SK-N-DZ (cell line): Measurements from ENCODE around the gene BRK1.
"Not testable (repeated sequence)": the region's sequence is repeated elsewhere in the genome, so short reads cannot be mapped to it uniquely, and the experiment has no call there.

Experiments used
- DNase-seq: peaks from one replicate; pipeline ENCODE4 v3.0.0-alpha.2; 2015; ENCODE audit warnings: low spot score

The BRK1 gene

DNA sequence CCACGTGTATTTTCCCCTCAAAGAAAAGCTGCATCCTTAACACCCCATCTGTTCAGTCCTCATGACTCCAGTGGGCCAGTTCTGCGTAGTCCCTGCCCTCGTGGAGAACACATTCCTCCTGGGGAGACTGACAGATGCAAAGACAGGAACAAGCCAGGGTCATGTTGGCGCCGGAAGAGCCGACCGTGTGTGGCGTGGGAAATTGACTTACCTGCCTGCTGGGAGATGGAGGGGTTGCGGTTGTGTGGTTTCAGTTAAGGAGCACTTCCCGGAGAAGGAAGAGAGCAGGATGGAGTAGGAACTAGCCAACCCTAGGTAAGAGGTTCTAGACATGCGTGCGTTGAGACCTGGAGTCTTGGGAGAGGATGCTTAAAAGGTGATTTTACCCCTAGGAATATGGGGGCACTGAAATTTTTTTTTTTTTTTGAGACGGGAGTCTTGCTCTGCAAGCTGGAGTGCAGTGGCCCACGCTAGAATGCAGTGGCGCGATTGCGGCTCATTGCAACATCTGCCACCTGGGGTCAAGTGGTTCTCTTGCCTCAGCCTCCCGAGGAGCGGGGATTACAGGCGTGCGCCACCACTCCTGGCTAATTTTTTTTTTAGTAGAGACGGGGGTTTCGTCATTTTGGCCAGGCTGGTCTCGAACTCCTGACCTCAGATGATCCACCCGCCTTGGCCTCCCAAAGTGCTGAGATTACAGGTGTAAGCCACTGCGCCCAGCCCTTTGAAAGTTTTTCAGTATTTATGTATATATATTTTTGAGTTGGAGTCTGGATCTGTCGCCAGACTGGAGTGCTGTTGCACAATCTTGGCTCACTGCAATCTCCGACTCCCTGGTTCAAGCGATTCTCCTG, 27.5 kb downstream of the BRK1 start:
- peak; percentile 51 for DNase-seq

DNA sequence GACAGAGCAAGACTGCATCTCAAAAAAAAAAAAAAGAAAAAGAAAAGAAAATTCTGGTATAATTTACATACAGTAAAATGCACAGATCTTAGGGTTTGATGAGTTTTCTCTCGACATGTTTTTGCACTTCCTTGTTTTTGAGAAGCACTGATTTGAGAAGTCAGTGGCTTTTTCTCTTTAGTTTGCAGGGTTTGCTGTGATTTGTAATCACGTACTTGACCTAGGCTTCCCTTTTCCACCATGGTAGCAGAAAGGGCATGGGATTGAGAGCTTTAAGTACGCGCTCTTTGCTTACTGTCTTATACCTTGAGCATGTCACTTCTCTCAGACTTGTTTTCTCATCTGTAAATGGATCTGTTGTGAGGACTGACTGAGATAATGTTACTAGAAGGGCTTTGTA, 30.2 kb downstream of the BRK1 start:
- no peak for DNase-seq

DNA sequence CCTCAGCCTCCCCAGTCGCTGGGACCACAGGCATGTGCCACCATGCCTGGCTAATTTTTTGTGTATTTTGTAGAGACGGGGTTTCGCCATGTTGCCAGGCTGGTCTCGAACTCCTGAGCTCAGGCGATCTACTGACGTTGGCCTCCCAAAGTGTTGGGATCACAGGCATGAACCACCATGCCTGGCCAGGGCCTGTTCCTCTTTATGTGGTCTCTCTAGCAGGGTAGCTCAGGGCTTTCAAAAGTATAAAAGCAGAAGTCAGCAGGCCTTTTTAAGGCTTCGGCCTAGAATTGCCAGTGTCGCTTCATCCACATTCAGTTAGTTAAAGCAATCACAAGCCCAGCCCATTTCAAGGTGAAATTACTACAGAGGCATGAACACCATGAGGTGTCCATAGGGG, 33.8 kb downstream of the BRK1 start:
- DNase-seq, result no peak

DNA sequence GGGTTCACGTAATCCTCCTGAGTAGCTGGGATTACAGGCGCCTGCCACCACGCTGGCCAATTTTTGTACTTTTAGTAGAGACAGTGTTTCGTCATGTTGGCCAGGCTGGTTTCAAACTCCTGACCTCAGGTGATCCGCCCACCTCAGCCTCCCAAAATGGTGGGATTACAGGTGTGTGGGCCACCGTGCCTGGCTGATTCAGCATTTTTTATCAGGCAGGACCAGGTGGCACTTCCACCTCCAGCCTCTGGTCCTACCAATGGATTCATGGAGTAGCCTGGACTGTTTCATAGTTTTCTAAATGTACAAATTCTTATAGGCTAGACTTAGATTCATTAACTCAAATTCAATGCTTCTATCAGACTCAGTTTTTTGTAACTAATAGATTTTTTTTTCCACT, 35.5 kb downstream of the BRK1 start:
- no peak for DNase-seq

DNA sequence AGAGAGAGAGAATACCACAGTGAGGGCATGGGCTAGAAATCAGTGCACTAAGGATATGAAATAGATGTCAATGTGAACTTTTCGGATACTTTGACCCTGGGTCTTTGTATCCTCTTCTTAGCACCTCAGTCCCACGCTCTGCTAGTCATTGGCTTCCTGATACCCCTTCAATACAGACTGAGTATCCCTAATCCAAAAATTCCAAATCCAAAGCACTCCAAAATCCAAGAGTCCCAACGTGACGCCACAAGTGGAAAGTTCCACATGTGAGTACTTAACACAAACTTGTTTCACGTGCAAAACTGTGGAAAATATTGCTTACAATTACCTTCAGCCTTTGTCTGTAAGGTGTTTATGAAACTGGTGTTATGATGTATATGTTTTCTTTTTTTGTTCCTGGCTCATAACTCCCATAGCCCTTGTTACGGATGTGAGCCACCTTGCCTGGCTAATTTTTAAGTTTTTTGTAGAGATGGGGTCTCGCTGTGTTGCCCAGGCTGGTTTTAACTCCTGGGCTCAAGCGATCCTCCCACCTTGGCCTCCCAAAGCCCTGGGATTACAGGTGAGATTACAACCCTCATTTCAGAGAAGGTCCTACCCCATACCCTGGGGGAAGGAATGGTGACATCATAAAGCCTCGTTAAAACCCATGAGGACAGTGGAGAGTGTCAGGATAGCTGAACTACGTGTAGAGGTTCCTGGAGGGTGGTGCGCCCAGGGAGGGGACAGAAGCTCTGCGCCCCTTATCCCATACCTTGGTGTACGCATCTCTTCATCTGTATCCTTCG, 39.1 kb downstream of the BRK1 start:
- DNase-seq, result no peak

DNA sequence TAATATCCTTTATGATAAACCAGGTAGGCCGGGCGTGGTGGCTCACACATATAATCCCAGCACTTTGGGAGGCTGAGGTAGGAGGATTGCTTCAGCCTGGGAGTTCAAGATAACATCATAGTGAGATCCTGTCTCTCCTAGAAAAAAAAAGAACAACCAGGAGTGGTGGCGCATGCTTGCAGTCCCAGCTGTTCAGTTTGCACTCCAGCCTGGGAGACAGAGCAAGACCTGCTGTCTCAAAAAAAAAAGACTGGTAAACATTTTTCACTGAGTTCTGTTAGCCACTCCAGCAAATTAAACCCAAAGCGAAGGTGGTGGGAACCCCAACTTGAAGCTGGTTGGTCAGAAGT, 39.6 kb downstream of the BRK1 start:
- no peak for DNase-seq

DNA sequence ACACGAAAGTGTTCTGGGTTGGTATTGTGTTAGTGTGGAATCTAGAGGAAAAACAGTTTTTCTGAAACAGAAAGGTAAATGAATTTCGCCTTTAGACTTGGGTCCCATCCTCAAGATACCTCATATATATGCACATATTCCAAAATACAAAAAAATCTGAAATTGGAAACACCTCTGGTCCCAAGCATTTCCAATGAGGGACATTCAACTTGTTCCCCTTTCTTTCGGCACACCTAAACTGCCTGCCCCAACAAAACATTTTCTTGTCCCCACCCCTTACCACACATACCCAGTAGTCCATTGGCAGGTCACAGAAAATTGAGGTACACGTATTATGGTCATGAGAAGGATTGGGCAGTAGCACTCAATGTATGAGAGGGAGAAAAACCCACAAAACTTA, 40.2 kb downstream of the BRK1 start:
- no peak for DNase-seq

DNA sequence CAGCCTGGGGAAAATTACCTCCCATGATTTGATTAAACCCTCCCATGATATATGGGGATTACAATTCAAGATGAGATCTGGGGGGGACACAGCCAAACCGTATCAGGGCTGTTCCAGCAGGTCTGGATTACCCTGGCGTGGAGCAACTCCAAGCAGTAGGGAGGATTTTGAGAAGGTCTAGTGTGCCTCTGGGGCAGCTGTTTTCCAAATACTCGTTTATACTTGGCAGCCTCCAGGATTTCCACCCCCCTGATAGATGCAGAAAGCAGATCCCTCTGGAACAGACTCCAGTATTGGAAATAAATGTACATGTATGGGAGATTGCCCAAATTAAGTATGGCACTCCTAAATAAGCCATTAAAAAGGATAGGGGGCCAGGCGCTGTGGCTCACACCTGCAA, 41.6 kb downstream of the BRK1 start:
- DNase-seq, result peak; percentile 85

DNA sequence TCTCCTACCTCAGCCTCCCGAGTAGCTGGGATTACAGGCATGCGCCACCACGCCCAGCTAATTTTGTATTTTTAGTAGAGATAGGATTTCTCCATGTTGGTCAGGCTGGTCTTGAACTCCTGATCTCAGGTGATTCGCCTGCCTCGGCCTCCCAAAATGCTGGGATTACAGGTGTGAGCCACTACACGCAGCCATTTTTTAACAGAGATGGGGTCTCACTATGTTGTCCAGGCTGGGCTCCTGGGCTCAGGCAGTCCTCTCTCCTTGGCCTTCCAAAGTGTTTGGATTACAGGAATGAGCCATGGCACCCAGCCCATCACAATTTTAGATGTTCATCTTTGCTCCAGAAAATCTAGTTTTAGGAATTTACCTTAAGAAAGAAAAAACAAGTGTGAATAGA, 43.1 kb downstream of the BRK1 start:
- not testable (repeated sequence) for DNase-seq

DNA sequence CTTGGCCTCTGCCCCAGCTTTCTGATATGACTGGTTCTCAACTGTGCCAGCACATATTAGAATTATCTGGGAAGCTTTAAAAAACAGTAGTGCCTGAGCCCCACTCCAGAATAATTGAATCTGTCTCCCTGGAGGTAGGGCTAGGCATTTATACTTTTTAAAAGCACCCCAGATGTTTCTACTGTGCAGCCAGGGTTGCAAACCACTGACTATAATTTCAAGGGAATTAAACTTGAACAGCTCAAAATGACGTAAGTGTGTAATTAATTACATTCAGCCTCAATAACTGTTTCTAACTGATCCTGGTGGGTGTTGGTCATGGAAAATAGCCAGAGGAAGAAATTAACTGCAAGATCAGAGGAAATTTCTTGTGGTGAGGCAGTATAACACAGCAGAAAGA, 44.9 kb downstream of the BRK1 start:
- DNase-seq, result no peak

DNA sequence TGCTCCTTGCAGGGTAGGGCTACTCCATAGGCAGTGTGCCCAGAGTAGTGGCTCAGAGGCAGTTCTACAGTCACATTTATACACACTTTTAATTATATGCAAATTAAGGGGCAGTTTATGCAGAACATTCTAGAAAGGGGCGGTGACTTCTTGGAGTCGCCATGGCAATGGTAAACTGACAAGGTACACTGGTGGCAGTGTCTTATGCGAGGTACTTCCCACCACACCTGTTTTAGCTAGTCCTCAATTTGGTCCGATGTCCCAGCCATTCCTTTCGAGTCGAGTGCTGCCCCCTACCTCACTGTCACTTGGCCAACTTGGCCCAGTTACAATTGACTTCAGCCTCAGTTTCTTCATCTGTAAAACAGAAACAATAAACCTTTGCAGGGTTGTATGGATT, 45.5 kb downstream of the BRK1 start:
- DNase-seq, result no peak

DNA sequence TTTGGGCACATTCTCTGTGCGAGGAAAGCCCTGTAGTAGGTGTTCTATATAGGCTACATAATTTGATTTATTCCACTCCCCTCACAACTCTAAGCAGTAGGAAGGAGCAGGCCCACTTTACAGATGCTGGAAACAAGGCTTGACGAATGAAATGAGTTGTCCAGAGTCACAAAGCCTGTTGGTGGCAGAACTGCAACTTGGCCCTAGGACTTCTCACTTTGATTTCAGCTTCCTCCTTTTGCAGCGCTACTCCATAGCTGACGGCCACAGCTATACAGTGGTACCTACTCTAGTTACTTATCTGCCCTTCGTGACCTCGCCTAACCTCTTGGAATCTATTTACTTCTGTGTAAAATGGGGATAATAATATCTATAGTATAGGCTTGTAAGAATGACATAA, 46.7 kb downstream of the BRK1 start:
- no peak for DNase-seq

DNA sequence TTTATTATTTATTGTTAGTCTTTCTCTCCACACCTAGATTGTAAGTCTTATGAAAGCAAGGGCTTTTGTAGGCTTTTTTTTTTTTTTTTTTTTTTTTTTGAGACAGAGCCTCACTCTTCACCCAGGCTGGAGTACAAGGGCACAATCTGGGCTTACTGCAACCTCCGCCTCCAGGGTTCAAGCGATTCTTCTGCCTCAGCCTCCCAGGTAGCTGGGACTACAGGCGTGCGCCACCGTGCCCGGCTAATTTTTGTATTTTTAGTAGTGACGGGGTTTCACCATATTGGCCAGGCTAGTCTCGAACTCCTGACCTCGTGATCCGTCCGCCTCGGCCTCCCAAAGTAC, 48.7 kb downstream of the BRK1 start:
- not testable (repeated sequence) for DNase-seq

DNA sequence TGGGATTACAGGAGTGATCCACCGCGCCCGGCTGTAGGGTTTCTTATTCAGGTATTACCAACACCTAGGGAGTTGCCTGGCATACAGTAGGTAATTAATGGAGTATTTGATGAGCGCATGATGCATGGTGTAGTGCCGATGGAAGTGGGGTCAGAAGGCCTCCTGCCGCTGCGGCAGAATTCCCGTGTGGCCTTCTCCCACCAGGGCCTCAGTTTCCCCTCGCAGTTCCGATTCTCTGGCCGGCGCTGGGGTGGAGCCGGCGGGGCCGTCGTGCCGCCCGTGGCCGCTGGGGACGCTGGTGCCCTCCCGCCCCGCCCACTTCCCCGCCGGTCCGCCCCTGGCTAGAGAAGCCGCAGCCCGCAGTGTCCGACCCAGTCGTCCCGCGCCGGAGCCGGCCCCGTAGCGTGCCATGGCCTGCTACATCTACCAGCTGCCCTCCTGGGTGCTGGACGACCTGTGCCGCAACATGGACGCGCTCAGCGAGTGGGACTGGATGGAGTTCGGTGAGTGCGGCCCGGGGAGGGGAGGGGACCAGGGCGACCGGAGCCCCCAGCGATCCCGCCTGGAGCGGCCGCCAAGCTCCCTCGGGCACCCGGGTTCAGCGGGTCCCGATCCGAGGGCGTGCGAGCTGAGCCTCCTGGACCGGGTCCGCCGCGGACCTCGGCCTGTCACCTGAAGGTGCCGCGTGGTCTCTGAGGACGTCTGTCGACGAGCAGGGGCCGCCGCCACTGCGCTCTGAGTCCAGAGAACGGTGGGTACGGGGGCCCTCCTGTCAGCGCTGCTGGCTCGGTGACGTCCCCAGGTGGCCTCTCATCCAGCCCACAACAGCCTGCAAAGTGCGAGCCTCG, 49.3 kb downstream of the BRK1 start, which contains the start of gene IRAK2:
Gene IRAK2, plus strand, starts transcription at position 374 of the 848 bp plus-strand sequence. Its CDS starts 36 bp downstream, at position 410.
- peak; percentile 55 for DNase-seq

DNA sequence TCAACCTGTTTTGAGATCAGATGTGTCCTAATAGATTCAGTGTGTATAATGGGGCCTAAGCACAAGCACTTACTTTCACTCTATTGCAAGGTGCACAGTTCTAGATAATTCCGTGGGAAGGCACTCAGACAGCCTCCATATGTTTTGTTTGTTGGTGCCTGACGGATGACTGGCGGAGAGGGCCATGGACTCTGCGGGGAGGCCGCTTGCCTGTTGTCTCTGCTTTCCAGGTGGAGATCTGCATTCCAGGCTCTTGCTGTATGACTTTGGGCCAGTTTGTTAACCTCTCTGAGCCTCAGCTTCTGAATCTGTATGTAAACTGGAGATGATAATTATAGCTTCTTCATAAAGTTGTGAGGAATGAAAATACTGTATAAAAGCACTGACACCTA, 50.7 kb downstream of the BRK1 start:
- DNase-seq, result no peak

DNA sequence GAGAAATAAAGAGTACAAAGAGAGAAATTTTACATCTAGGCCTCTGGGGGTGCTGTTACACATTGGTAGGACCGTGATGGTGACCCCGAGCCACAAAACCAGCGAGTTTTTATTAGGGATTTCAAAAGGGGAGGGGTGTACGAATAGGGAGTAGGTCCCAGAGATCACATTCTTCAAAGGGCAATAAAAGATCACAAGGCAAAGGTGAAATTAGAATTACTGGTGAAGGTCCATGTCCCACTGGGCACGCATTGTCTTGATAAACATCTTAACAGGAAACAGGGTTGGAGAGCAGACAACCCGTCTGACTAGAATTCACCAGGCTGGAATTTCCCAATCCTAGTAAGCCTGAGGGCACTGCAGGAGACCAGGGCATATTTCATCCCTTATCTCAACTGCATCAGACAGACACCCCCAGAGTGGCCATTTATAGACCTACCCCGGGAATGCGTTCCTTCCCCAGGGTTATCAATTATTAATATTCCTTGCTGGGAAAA, 53.6 kb downstream of the BRK1 start:
- DNase-seq, result peak; percentile 66

DNA sequence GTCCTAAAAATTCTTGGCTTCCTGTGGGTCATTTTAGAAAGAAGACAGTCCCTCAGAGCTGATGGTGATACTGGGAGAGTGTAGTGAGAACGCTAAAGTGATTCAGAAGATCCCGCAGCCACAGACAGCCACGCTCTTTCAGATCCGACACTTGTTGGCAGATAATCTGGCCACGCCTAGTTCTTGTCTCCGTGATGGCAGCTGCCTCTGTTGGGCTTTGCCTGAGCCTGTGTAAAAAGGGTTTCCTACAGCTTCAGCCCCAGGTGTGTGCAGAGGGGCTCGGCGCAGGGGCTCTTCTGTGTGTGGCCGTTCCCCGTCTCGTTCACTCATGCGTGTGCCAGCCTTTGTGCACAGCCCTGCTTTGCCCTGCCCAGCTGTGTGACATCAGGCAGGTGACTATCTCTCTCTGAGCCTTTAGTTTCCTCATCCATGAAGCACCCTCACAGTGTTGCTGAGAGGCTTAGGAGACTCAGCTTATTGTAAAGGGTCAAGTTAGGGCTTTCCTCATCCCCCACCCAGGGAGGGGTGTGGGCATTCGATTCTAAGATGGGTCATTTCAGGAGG, 55.5 kb downstream of the BRK1 start:
- no peak for DNase-seq

DNA sequence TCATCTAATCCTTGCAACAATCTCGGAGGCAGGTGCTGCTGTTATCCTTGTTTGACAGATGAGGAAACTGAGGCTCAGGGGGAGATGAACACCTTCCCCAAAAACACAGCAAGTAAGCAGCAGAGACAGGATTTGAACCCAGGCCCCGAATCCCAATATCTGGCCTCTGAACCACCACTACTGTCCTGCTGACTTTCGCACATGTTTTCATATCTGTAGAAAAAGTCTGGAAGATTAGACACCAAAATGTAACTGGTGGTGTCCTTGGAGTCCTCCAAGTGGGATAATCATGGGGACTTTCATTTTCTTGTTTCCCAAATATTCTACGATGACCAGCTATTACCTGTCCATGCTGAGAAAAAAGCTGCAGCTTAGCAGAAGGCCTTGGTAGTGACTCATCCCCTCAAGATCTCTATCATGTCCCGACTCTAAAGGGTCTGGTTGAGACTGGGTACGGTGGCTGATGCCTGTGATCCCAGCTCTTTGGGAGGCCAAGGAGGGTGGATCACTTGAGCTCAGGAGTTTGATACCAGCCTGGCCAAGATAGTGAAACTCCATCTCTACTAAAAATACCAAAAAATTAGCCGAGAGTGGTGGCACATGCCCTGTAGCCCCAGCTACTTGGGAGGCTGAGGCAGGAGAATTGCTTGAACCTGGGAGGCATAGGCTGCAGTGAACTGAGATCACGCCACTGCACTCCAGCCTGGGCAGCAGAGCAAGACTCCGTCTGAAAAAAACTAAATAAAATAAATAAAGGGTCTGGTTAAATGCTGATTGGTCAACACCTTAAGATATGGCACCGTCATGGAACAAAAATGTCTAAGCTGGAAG, 57.8 kb downstream of the BRK1 start:
- no peak for DNase-seq

DNA sequence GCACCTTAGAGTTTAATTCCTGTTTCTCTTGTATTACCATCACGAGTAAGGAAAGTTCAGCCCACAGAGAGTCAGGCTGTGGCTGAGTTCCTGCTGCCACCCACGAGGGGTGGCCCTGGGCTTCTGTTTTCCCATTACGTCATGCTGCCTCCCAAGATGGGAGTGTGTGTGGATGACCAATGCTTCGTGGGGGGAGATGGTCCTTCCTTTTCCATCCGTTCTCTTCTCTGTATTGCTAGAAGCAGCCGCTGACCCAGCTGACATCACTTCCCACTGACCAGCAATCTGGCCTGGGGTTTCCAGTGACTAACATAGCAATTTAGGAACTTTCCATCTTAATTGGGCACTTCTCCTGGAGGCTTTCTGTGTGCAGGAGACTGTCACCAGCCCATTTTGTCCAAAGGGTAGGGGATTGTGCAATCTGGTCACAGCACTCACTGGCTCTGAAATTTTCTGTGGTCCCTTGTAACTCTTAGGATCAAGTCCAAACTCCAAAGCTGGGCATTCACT, 58.5 kb downstream of the BRK1 start:
- DNase-seq, result no peak

DNA sequence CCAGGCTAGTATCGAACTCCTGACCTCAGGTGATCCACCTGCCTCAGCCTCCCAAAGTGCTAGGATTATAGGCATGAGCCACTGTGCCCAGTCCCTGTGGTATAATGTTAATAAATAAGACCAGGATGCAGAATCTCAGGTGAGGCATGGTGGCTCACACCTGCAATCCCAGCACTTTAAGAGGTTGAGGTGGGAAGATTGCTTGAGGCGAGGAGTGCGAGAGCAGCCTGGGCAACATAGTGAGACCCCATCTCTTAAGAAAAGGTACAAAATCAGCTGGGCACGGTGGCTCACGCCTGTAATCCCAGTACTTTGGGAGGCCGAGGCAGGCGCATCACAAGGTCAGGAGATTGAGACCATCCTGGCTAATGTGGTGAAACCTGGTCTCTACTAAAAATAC, 59.9 kb downstream of the BRK1 start:
- DNase-seq, result not testable (repeated sequence)
